GM12878 (cell line): ENCODE results near the gene KAZN. TPM values are rescaled to one million over a fixed set of nuclear protein-coding genes. Genes with fewer than 3 reads are reported as not detected.
"Not testable (repeated sequence)": the region's sequence is repeated elsewhere in the genome, so short reads cannot be mapped to it uniquely, and the experiment has no call there.

Source experiments
- ATAC-seq: fragments of 200-7000 bp; cut with Tn5 transposase; 3 replicates; pipeline ENCODE4 v1.9.1; 2020; ENCODE audit warnings: mild to moderate bottlenecking, moderate library complexity
- BruUV-seq: library from RNA; stranded (reverse); fragments of 400-500 nt; replicated peaks from 2 replicates; lab custom pipeline; 2021; lab: Mats Ljungman, UMichigan
- CTCF ChIA-PET: fragments of 300-600 bp; sonication (Branson Sonifier 250); formaldehyde crosslinking; extraction: SDS; loops from one replicate; lab custom pipeline; 2021; ENCODE audit warnings: inconsistent platforms; lab: Yijun Ruan, JAX
- POLR2A ChIA-PET: fragments of 350-600 bp; formaldehyde crosslinking; extraction: SDS; loops from one replicate; lab custom pipeline; 2021; ENCODE audit warnings: inconsistent platforms; lab: Charles Lee
- RAD21 ChIA-PET: fragments of 300-600 bp; sonication (Branson Sonifier 250); formaldehyde crosslinking; loops from one replicate; lab custom pipeline; 2023; ENCODE audit warnings: antibody characterized with exemption; ENCODE audit not compliant: unreplicated experiment; lab: Charles Lee
- SMC1A ChIA-PET: fragments of 300-600 bp; sonication (Branson Sonifier 250); formaldehyde crosslinking; loops from one replicate; lab custom pipeline; 2023; ENCODE audit not compliant: unreplicated experiment, uncharacterized antibody; lab: Charles Lee
- DNase-seq: peaks from one replicate; pipeline ENCODE4 v3.0.0-alpha.2; 2011; ENCODE audit warnings: low read depth, low spot score
- FAIRE-seq: peaks from 3 replicates; lab custom pipeline; 2011; peaks lifted over from hg19 to GRCh38; lab: Jason Lieb, UNC
- H2AFZ ChIP-seq: 2 replicates; pipeline ENCODE4 v1.6.0; 2011; ENCODE audit warnings: low read depth, low read length, control low read depth; ENCODE audit not compliant: control insufficient read depth
- H3K27ac ChIP-seq: 2 replicates; pipeline ENCODE4 v1.5.1; 2011; ENCODE audit warnings: control low read depth; ENCODE audit not compliant: control insufficient read depth, insufficient read depth
- H3K27me3 ChIP-seq, 2 experiments: replicated peaks in 1 of 2; 2 replicates each; pipeline versions ENCODE4 v1.6.0 to v1.6.1; 2011; ENCODE audit warnings: low read length in 1 of 2; ENCODE audit not compliant: control insufficient read depth in 2 of 2, insufficient read depth in 2 of 2
- H3K36me3 ChIP-seq, 2 experiments: 2 replicates each; pipeline ENCODE4 v1.5.1; 2011; ENCODE audit warnings: low read length in 1 of 2; ENCODE audit not compliant: control insufficient read depth in 2 of 2, insufficient read depth in 2 of 2
- H3K4me1 ChIP-seq: 2 replicates; pipeline ENCODE4 v1.6.1; 2011; ENCODE audit warnings: mild to moderate bottlenecking, low read length, moderate library complexity, mixed read lengths; ENCODE audit not compliant: control insufficient read depth, insufficient read depth
- H3K4me2 ChIP-seq: 2 replicates; pipeline ENCODE4 v1.6.0; 2011; ENCODE audit warnings: control low read depth; ENCODE audit not compliant: control insufficient read depth, insufficient read depth
- H3K4me3 ChIP-seq: fragments of 200-600 bp; sonication (generic); 2 replicates; pipeline ENCODE4 v1.5.1; 2016
- H3K79me2 ChIP-seq: 2 replicates; pipeline ENCODE4 v1.6.0; 2011; ENCODE audit warnings: low read length; ENCODE audit not compliant: control insufficient read depth, insufficient read depth
- H3K9ac ChIP-seq: 2 replicates; pipeline ENCODE4 v1.8.0; 2011; ENCODE audit warnings: low read length, control low read depth, mixed read lengths; ENCODE audit not compliant: control insufficient read depth, insufficient read depth
- H3K9me3 ChIP-seq: replicated peaks from 3 replicates; pipeline ENCODE4 v1.5.1; 2011; ENCODE audit warnings: mild to moderate bottlenecking, low read length; ENCODE audit not compliant: control insufficient read depth, insufficient read depth
- H4K20me1 ChIP-seq: 2 replicates; pipeline ENCODE4 v1.6.0; 2011; ENCODE audit not compliant: control insufficient read depth, insufficient read depth
- ATF2 ChIP-seq: IDR thresholded peaks from 2 replicates; pipeline ENCODE4 v1.6.1; 2012; ENCODE audit warnings: low read length, inconsistent platforms
- BHLHE40 ChIP-seq, 2 experiments: fragments of 450-650 bp in 1 of 2; IDR thresholded peaks; 2 replicates each; pipeline ENCODE4 v1.6.1; 2011 to 2017; ENCODE audit warnings: low read depth in 2 of 2, borderline replicate concordance in 1 of 2, improper control_type of control experiment in 1 of 2, low read length in 1 of 2, mild to moderate bottlenecking in 1 of 2
- GATAD2B ChIP-seq: fragments of 450-650 bp; conservative IDR thresholded peaks from 2 replicates; pipeline ENCODE4 v1.6.1; 2017; ENCODE audit warnings: low read depth, mild to moderate bottlenecking, moderate library complexity
- MYC ChIP-seq: IDR thresholded peaks from 2 replicates; pipeline ENCODE4 v1.6.1; 2011; ENCODE audit warnings: mild to moderate bottlenecking, low read length, moderate library complexity, inconsistent platforms; ENCODE audit not compliant: insufficient read depth, insufficient replicate concordance, insufficient read length, severe bottlenecking
- NR2C2 ChIP-seq: IDR thresholded peaks from 2 replicates; pipeline ENCODE4 v1.6.1; 2011; ENCODE audit warnings: borderline replicate concordance, low read depth; ENCODE audit not compliant: control insufficient read depth, insufficient read length
- WRNIP1 ChIP-seq: IDR thresholded peaks from 2 replicates; pipeline ENCODE4 v1.6.1; 2011; ENCODE audit warnings: low read depth, low read length, improper control_type of control experiment, borderline replicate concordance
- WGBS: methylation state at CpG from one replicate; pipeline ENCODE4 v1.1.6; 2016; ENCODE audit warnings: low lambda C conversion rate; ENCODE audit not compliant: insufficient replicate concordance, insufficient coverage; ENCODE audit errors: missing lambda C conversion rate; 5-methylcytosine and 5-hydroxymethylcytosine counted together
- in situ Hi-C: fragments of 300-500 bp; cut with MboI; formaldehyde crosslinking; loops from 9 replicates; pipeline ENCODE4 v1.14.3; 2018; ENCODE audit warnings: mixed read lengths
- intact Hi-C: fragments of 100-400 bp; cut with micrococcal nuclease; formaldehyde crosslinking; loops from one replicate; pipeline ENCODE4 v1.14.2; 2022; ENCODE audit not compliant: unreplicated experiment
- polyA plus RNA-seq, 11 experiments: library from polyadenylated mRNA; depleted of rRNA in 4 of 11; unstranded in 6 of 11; stranded (reverse) in 5 of 11; fragments of >200 nt; fragmentation: Nextera tagmentation in 4 of 11; fragmentation: Illumina TruSeq in 1 of 11; extraction: Ambion mirVana in 4 of 11; extraction: Trizol in 1 of 11; gene quantifications; 1 replicate in 1 of 11; 2 replicates in 10 of 11; pipeline versions ENCODE4 v1.2.1 to v1.2.3, GENCODE V29; 2011 to 2016; ENCODE audit warnings: inconsistent platforms in 2 of 11, missing spikeins in 2 of 11, low read depth in 1 of 11
- total RNA-seq, 4 experiments: library from RNA; depleted of rRNA in 3 of 4; stranded (reverse); fragments of >200 nt in 3 of 4; fragmentation: Illumina TruSeq in 1 of 4; extraction: Trizol in 1 of 4; gene quantifications; 2 replicates each; pipeline versions ENCODE4 v1.2.1 to v1.2.3, GENCODE V29; 2013 to 2021

Gene KAZN
- total and polyA plus RNA-seq, 10 of the 15 experiments (the other 5 are each of a cell fraction or from before 2014, with no cell fraction given), result 0.72 to 4.0 (median 1.2) TPM

- in situ Hi-C loops (loop anchor here (10.0 kb wide), 1 partner anchor 473 kb away; no protein-coding TSS in a partner anchor), intact Hi-C loops (loop anchor here (10.0 kb wide), 1 partner anchor 183 kb away; no protein-coding TSS in a partner anchor)
- H2AFZ ChIP-seq, result no peak overlapping the region
- TF ChIP-seq NR2C2, result no peak
- no peak for TF ChIP-seq BHLHE40 (IDR thresholded peaks at IDR 0.05; ENCODE audit: borderline replicate concordance in 1 of 2, low read depth in 2 of 2, low read length in 1 of 2)
- TF ChIP-seq GATAD2B, result no peak
- TF ChIP-seq MYC, result no peak
- TF ChIP-seq WRNIP1, result no peak
- no peak for TF ChIP-seq ATF2
- H3K4me2 ChIP-seq, result no peak overlapping the region
- no peak for DNase-seq
- no peaks in the 10 kb centered on the region for H3K36me3 ChIP-seq
- no peaks in the 10 kb centered on the region for H3K4me1 ChIP-seq
- H3K9ac ChIP-seq, result no peak overlapping the region
- no peaks in the 10 kb centered on the region for H3K79me2 ChIP-seq
- no peak overlapping the region for H3K27ac ChIP-seq
- H3K9me3 ChIP-seq, result peaks cover 2% of the 10 kb centered on the region; the same call in 2 of the 3 replicates
- H3K4me3 ChIP-seq, result no peak overlapping the region
- SMC1A ChIA-PET, result interaction anchor here (0.8 to 1.1 kb wide), 2 partner anchors 24 to 273 kb away, joined by 3 read pairs; no protein-coding TSS in a partner anchor
- no TSS peak for BruUV-seq
- no peak for FAIRE-seq
- no peak for ATAC-seq
- no peaks in the 10 kb centered on the region for H3K27me3 ChIP-seq
- RAD21 ChIA-PET, result no interaction called here
- WGBS, result 33% methylated on average over 3 of the region's 3 CpGs
- CTCF ChIA-PET, result no interaction called here
- H4K20me1 ChIP-seq, result no peaks in the 10 kb centered on the region
- POLR2A ChIA-PET, result no interaction called here
Measured at GRCh38 chr1:14578156-14578555, 20.3 kb upstream of the KAZN start.

GRCh38 chr1:14580295-14580694 is 18.2 kb upstream of the KAZN start:
- H3K4me3 ChIP-seq, H4K20me1 ChIP-seq, DNase-seq, H3K27me3 ChIP-seq, H3K79me2 ChIP-seq, POLR2A ChIA-PET, intact Hi-C loops, BruUV-seq, RAD21 ChIA-PET, SMC1A ChIA-PET, in situ Hi-C loops, H3K9me3 ChIP-seq, H3K9ac ChIP-seq, H2AFZ ChIP-seq, H3K27ac ChIP-seq, H3K36me3 ChIP-seq, FAIRE-seq, H3K4me1 ChIP-seq, H3K4me2 ChIP-seq, ATAC-seq: not testable (repeated sequence)
- CTCF ChIA-PET, result interaction anchor here (1.0 kb wide), 1 partner anchor 9 kb away, joined by 3 read pairs; no protein-coding TSS in a partner anchor
- WGBS, result 73% methylated on average over 12 of the region's 12 CpGs
